Measurements from ENCODE around the gene NPPB. TPM values are rescaled to one million over a fixed set of nuclear protein-coding genes. Genes with fewer than 3 reads are reported as not detected.

The NPPB gene
- total RNA-seq, 2 experiments from 2014 or later, result not detected

DNA sequence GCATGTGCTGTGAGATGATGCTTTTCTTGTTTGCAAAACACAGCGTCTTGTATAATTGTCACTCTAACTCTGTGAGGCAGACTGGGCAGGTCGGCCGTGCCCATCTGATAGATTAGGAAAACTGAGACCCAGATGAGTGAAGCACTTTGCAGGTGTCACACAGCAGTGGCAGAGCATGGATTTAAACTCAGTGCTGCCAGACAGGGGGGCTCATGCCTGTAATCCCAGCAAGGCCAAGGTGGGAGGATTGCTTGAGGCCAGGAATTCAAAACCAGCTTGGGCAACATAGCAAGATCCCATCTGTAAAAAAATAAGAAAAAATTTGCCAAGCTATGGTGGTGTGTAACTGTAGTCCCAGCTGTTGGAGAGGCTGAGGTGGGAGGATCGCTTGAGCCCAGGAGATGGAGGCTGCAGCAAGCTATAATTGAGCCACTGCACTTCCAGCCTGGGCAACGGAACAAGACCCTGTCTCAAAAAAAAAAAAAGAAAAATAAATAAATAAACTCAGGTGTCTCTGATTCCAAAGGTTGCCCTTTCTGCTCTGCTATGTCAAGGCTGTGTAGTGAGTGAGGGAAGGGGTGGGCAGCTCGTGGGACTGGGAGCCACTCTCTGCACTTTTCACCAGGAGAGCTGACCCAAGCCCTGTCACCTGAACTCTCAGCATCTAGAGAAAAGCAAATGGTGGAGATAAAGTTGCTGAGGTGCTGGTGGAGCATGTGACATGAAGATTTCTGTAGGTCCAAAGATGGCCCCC lies 32.9 kb upstream of the NPPB start:
- Mint-ChIP-seq H3K27me3 (peaks cover 22% of the 10 kb centered on the region), H3K9me3 (no peaks in the 10 kb centered on the region), H3K4me3 (no peak overlapping the region), H3K36me3 (no peaks in the 10 kb centered on the region), H3K4me1 (peaks cover 3% of the 10 kb centered on the region), H3K27ac (no peak overlapping the region)
- ATAC-seq (ENCODE audit: low read depth), result no peak
- no peak for DNase-seq
- POLR2A ChIA-PET, result interaction anchor here (1.4 kb wide), 1 partner anchor 17 kb away, joined by 10 read pairs; no protein-coding TSS in a partner anchor

DNA sequence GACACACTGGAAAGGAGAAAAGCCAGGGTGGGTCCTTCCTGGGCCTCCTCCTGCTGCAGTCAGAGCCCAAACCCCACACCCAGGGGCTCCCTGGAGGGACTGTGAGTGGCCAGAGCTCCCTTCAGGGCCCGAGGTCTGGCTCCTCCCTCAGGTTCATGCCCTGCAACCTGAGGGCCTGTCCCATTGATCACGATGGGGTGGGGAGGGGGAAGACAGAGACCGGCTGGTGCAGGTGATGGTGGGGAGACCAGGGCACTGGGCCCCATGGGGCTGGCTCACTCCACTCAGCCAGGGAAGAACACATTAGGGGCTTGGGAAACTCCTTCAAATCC lies 30.1 kb upstream of the NPPB start:
- H3K4me3 Mint-ChIP-seq, result no peak overlapping the region
- POLR2A ChIA-PET, result no interaction called here

DNA sequence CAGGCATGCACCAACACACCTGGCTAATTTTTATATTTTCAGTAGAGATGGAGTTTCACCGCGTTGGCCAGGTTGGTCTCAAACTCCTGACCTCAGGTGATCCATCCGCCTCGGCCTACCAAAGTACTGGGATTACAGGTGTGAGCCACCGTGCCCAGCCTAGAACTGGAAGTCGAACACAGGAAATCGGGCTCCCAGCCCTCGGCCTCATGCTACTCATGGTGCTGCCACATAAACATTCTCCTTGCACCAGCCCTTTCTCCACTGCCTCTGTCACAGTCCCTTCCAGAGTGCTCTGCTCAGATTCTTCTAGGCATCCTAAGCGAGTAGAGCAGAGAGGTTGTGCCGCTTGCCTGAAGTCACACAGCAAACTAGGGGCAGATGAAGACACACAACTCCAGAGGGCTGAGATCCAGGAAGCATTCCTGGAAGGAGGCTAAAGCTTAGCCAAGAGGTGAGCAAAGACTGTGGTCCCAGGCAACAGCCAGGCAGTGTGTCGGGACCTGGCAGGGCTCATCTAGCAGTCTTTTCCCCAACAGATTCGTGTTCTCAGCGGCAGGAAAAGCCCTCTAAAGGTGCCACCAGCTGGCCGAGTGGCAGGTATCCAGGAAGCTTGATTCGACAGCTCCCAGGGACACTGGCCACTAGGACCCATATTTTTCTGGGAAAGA lies 29.6 kb upstream of the NPPB start:
- no peak for ATAC-seq (ENCODE audit: low read depth)
- POLR2A ChIA-PET, result interaction anchor here (0.6 kb wide), 1 partner anchor 20 kb away, joined by 3 read pairs; no protein-coding TSS in a partner anchor
- no peaks in the 10 kb centered on the region for H3K4me1 Mint-ChIP-seq
- peaks cover 10% of the 10 kb centered on the region for H3K27me3 Mint-ChIP-seq
- no peak for DNase-seq
- H3K27ac Mint-ChIP-seq, result no peak overlapping the region
- H3K36me3 Mint-ChIP-seq, result no peaks in the 10 kb centered on the region
- no peaks in the 10 kb centered on the region for H3K9me3 Mint-ChIP-seq
- H3K4me3 Mint-ChIP-seq, result no peak overlapping the region

More for the DNA sequence above, 30.1 kb upstream of the NPPB start:
- Mint-ChIP-seq H3K27me3 (peaks cover 11% of the 10 kb centered on the region), H3K27ac (no peak overlapping the region), H3K4me1 (peaks cover under 1% of the 10 kb centered on the region), H3K36me3 (no peaks in the 10 kb centered on the region), H3K9me3 (no peaks in the 10 kb centered on the region)
- no peak for ATAC-seq (ENCODE audit: low read depth)
- DNase-seq, result no peak

DNA sequence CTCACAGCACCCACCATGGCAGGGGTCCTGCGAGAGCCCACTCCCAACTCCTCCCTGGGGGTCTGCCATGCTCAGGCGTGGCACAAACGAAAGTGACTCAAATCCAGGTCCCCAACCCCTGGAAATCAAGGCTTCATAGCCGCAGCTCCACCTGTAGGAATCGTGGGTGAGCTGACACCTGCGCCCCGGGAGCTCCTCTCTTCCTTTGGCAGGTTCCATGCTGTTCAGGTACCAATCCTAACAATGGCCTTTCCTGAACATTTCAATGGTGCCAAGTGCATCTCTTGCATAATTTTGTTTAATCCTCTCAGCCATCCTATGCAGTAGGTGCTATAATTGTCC lies 28.9 kb upstream of the NPPB start:
- no peak overlapping the region for H3K4me3 Mint-ChIP-seq

DNA sequence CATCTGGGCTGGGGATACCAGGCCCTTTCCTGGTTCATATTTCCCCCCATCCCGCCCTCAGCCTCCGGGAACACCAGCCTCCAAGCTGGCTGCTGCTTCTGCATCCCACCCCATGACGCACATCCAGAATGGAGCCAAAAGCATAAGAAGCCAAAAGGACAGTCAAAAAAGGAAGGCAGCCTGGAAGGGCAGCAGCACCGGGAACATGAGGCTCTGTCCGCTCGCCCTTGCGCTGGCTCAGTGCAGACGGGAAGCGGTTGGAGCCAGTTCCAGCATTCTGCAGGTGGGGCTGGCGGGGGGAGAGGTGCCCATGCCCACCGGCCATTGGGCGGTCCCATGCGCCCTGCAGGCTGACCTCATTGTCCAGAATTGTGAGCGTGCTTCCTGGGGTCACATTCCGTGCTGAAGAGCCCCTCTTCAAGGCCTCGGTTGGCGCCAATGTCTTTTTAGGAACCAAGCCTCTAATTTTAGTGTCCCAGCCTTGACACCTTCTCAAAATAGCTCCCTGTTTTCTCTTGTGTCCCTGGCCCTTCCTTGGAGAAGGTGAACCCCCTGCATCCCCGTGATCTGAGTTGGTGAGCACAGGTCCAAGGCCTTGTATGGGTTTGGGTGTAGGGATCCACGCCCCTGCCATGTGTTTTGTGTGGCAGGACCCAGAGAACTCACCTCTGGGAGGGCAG lies 28.4 kb upstream of the NPPB start:
- no peaks in the 10 kb centered on the region for H3K36me3 Mint-ChIP-seq
- H3K9me3 Mint-ChIP-seq, result no peaks in the 10 kb centered on the region
- H3K4me1 Mint-ChIP-seq, result peaks cover 5% of the 10 kb centered on the region
- H3K27me3 Mint-ChIP-seq, result peaks cover 5% of the 10 kb centered on the region
- H3K27ac Mint-ChIP-seq, result no peak overlapping the region
- DNase-seq, result no peak
- H3K4me3 Mint-ChIP-seq, result no peak overlapping the region
- POLR2A ChIA-PET, result interaction anchor here (1.4 to 1.9 kb wide), 2 partner anchors 21 to 23 kb away, joined by 7 to 11 read pairs; no protein-coding TSS in a partner anchor
- ATAC-seq (ENCODE audit: low read depth), result no peak

More for the DNA sequence above, 28.9 kb upstream of the NPPB start:
- H3K36me3 Mint-ChIP-seq, result no peaks in the 10 kb centered on the region
- ATAC-seq (ENCODE audit: low read depth), result no peak
- DNase-seq, result no peak
- H3K27ac Mint-ChIP-seq, result no peak overlapping the region
- POLR2A ChIA-PET, result interaction anchor here (1.4 kb wide), 1 partner anchor 22 kb away, joined by 7 read pairs; no protein-coding TSS in a partner anchor
- peaks cover 5% of the 10 kb centered on the region for H3K4me1 Mint-ChIP-seq
- no peaks in the 10 kb centered on the region for H3K9me3 Mint-ChIP-seq
- peaks cover 5% of the 10 kb centered on the region for H3K27me3 Mint-ChIP-seq

DNA sequence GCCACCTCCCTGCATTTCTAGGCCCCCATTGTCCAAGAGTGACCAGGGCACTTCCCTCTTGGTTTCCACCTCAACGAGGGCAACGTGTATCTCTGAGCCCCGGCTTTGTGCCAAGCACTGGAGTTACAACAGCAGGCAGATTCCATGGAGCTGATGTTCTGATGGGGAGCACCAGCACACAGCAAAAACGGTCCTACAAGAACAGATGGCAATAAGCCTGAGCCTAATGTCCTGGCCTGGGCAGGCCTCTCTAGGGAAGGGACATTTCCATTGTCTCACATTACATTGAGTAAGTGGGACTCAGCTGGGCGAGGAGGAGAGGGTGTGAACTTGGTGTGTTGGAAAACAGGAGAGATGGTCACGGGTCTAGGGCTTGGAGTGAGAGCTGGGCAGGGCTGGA lies 27.2 kb upstream of the NPPB start:
- no peak overlapping the region for H3K4me3 Mint-ChIP-seq
- H3K36me3 Mint-ChIP-seq, result no peaks in the 10 kb centered on the region
- no peak for DNase-seq
- peaks cover 5% of the 10 kb centered on the region for H3K4me1 Mint-ChIP-seq
- H3K9me3 Mint-ChIP-seq, result no peaks in the 10 kb centered on the region
- no peak for ATAC-seq (ENCODE audit: low read depth)
- H3K27me3 Mint-ChIP-seq, result peaks cover 7% of the 10 kb centered on the region
- H3K27ac Mint-ChIP-seq, result no peak overlapping the region
- POLR2A ChIA-PET, result interaction anchor here (1.9 kb wide), 1 partner anchor 22 kb away, joined by 11 read pairs; no protein-coding TSS in a partner anchor

DNA sequence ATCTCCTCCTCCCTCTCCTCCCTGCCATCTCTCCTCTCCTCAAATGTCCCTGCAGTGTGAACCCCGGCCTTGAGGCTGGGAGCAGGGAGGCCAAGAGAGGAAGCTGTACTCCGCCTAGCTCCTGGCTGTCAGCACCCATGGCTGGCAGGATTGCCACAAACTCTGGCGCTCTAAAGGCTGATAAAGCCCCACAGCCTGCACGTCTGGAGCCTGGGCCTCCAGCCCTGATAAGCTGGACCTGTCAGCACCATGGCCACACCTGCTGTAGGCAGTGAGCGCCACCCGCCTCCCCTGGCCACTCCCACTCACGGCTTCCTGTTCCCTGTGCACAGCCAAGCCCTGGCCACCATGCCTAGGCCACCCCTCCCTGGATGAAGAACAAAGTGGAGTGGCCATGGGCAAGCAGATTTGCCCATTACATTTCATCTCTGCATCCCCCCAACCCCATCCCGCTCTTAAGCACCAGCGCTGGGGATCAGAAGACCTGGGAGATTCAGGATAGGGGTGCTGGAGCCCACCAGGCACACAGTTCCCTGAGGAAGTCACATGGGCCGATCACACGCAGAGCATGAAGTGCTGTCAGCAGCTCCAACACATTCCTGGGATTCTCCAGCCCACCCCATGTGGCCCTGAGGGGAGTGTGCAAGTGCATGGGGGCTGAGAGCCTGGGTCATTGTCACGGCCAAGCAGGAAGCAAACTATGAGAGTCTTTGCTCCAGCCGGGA lies 24.2 kb upstream of the NPPB start:
- Mint-ChIP-seq H3K9me3 (no peaks in the 10 kb centered on the region), H3K4me3 (no peak overlapping the region), H3K27me3 (peaks cover 6% of the 10 kb centered on the region), H3K4me1 (peaks cover 5% of the 10 kb centered on the region), H3K36me3 (no peaks in the 10 kb centered on the region), H3K27ac (no peak overlapping the region)
- DNase-seq, result no peak
- POLR2A ChIA-PET, result interaction anchor here (1.9 kb wide), 1 partner anchor 25 kb away, joined by 7 read pairs; no protein-coding TSS in a partner anchor
- peak; percentile 85 for ATAC-seq (ENCODE audit: low read depth)

DNA sequence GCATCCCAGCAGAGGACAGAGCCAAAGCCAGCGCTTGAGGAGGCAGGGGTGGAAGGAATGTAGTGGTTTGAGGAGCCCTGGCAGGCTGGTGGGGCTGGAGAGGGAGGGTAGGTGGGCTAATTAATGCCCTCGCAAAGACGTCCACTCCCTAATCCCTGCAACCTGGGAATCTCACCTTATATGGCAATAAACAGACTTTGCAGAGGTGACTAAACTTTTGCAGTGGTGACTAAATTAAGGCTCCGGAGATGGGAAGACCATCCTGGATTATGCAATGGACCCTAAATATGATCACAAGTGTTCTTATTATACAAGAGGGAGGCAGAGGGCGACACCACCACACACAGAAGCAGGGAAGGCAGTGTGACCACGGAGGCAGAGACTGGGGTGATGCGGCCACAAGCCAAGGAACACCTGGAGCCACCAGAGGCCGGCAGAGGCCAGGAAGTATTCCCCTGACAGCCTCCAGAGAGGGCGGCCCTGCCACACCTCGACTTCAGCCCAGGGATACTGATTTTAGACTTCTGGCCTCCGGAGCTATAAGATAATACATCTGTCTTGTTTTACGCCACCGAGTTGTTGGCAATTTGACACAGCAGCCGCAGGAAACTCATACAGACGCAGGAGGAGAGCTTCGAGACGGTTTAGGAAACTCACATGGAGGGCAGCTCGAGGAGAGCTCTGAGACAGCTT lies 23.1 kb upstream of the NPPB start:
- Mint-ChIP-seq H3K27me3 (peaks cover 6% of the 10 kb centered on the region), H3K36me3 (no peaks in the 10 kb centered on the region), H3K27ac (peak overlapping the region; percentile 15), H3K4me3 (no peak overlapping the region), H3K4me1 (peaks cover 5% of the 10 kb centered on the region), H3K9me3 (no peaks in the 10 kb centered on the region)
- no peak for ATAC-seq (ENCODE audit: low read depth)
- no peak for DNase-seq
- POLR2A ChIA-PET, result interaction anchor here (1.9 kb wide), 1 partner anchor 26 kb away, joined by 7 read pairs; no protein-coding TSS in a partner anchor

DNA sequence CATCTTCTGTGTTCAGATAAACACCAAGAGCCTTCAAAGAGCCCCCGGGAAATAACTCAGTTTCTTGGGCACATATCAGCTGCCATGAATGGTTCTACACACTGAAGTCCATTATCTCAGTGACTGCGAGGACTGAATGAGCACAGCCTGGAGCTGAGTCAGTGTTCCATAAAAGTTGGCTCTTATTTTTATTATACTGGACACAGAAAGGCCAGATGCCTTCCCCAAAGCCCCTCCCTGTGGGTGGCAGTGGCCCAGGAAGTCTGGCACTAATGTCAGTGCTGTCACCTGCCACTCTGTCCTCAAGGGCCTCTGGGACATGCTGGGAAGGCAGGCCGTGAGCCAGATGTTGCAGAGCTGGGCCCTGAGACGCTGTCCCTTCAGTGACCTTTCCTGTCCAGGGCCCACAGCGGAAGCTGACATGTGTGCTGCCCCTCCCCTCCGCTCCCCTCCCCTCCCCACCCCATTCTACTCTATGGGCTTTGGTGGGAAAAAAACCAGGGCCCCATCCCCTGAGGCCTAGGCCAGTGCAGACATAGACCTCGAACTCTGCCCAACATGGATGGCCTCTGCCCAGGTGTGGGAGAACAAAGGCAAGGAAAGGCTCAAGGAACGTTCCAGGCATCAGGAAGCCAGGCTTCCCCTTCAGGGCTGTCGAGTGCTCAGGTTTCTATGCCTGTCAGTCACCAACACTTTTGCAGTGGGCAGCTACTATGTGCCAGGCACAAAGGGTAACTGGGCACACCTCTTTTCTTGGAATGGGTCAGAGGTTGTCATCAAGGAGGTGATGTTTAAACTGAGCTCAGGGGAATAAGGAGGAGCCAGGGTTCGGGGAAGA lies 22.4 kb upstream of the NPPB start:
- ATAC-seq (ENCODE audit: low read depth) (no peak), DNase-seq (no peak)
- H3K9me3 Mint-ChIP-seq, result no peaks in the 10 kb centered on the region
- POLR2A ChIA-PET, result interaction anchor here (1.9 kb wide), 1 partner anchor 27 kb away, joined by 7 read pairs; no protein-coding TSS in a partner anchor
- H3K36me3 Mint-ChIP-seq, result no peaks in the 10 kb centered on the region
- no peak overlapping the region for H3K4me3 Mint-ChIP-seq
- peaks cover 5% of the 10 kb centered on the region for H3K4me1 Mint-ChIP-seq
- H3K27ac Mint-ChIP-seq, result no peak overlapping the region
- H3K27me3 Mint-ChIP-seq, result peaks cover 11% of the 10 kb centered on the region

DNA sequence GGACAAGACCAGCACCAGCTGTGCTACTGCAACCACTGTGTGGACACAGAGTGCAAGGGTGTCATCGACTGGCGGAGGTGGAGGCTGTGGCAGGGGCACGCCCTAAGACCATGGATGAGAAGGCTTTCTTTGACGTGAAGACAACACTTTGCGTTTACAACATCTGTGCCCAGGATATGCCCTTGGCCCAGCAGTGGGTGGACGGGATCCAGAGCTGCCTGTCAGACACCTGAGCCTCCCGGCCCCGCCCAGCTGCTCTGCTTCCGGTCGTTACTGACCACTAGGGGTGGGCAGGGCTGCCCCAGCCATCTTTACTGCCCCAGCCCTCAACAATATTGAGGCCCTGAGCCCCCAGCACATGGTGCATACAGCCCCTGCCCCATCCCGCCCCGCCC lies 21.4 kb upstream of the NPPB start:
- Mint-ChIP-seq H3K4me1 (peaks cover 5% of the 10 kb centered on the region), H3K27ac (no peak overlapping the region), H3K27me3 (peaks cover 11% of the 10 kb centered on the region), H3K36me3 (no peaks in the 10 kb centered on the region), H3K9me3 (no peaks in the 10 kb centered on the region), H3K4me3 (no peak overlapping the region)
- POLR2A ChIA-PET, result no interaction called here
- ATAC-seq (ENCODE audit: low read depth) (no peak), DNase-seq (no peak)

DNA sequence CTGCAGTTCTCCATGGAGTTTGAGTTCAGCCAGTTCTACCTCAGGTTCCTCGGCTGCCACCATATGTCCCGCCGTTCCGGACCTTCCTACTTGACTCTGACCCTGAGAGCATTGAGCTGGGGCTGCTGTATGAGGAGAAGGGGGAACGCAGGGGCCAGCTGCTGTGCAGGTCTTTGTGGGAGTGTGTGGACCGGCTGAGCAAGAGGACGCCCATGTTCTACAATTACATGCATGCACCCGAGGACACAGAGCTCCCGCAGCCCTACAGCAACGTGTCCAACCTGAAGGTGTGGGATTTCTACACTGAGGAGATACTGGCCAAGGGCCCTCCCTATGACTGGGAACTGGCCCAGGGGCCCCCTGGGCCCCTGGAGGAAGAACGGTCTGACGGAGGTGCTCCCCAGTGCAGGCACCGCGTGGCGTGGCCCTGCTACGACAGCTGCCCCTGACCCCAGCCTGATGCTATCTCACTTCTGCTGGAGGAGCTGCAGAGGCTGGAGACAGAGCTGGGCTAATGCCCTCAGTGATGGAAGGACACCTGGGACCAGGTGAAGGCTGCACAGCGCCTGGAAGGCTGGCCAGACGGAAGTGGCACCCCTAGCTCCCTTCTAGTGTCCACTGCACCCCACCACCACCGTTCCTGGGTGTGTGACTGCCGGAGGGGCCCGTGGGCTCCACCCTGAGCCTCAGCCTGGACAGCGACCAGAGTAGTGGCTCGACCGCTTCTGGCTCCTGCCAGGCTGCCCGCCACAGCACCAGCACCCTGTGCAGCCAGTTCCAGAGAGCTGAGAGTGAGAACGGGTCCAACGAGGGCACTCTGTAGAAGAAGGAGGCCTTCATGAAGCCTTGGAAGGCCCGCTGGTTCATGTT lies 20.8 kb upstream of the NPPB start:
- H3K9me3 Mint-ChIP-seq, result no peaks in the 10 kb centered on the region

More for the DNA sequence above, 20.8 kb upstream of the NPPB start:
- no peak for DNase-seq
- no peak overlapping the region for H3K27ac Mint-ChIP-seq
- no peaks in the 10 kb centered on the region for H3K36me3 Mint-ChIP-seq
- ATAC-seq (ENCODE audit: low read depth), result no peak
- H3K4me3 Mint-ChIP-seq, result no peak overlapping the region
- POLR2A ChIA-PET, result interaction anchor here (1.9 kb wide), 1 partner anchor 28 kb away, joined by 5 read pairs; no protein-coding TSS in a partner anchor
- H3K27me3 Mint-ChIP-seq, result peaks cover 11% of the 10 kb centered on the region
- peaks cover 5% of the 10 kb centered on the region for H3K4me1 Mint-ChIP-seq
